ENCODE measurements around the gene NCKAP5.

Gene NCKAP5

GRCh38 chr2:133317178-133317577 lies 251.1 kb downstream of the NCKAP5 start:
- no peak for DNase-seq (ENCODE audit: low read depth)
- no peak for TF ChIP-seq CTCF (IDR thresholded peaks at IDR 0.05; ENCODE audit: control insufficient read depth, insufficient read depth, low read depth, low read length, missing control alignments)
- no peak overlapping the region for H3K4me3 ChIP-seq (ENCODE audit: control insufficient read depth, low read depth, low read length)

- H3K4me3 ChIP-seq (ENCODE audit: control insufficient read depth, low read depth, low read length): no peak overlapping the region
- no peak for TF ChIP-seq CTCF (IDR thresholded peaks at IDR 0.05; ENCODE audit: control insufficient read depth, insufficient read depth, low read depth, low read length, missing control alignments)
- DNase-seq (ENCODE audit: low read depth): no peak
These were observed 251.7 kb downstream of the NCKAP5 start for GRCh38 chr2:133316557-133316956.

GRCh38 chr2:133315280-133315679 lies 253.0 kb downstream of the NCKAP5 start:
- H3K4me3 ChIP-seq (ENCODE audit: control insufficient read depth, low read depth, low read length): no peak overlapping the region
- TF ChIP-seq CTCF (IDR thresholded peaks at IDR 0.05; ENCODE audit: control insufficient read depth, insufficient read depth, low read depth, low read length, missing control alignments): no peak
- DNase-seq (ENCODE audit: low read depth): no peak

- no peak for DNase-seq (ENCODE audit: low read depth)
- TF ChIP-seq CTCF (IDR thresholded peaks at IDR 0.05; ENCODE audit: control insufficient read depth, insufficient read depth, low read depth, low read length, missing control alignments): no peak
- H3K4me3 ChIP-seq (ENCODE audit: control insufficient read depth, low read depth, low read length): no peak overlapping the region
These were observed 253.5 kb downstream of the NCKAP5 start for GRCh38 chr2:133314795-133315194.

GRCh38 chr2:133312038-133312729 lies 256.1 kb downstream of the NCKAP5 start:
- no peak for TF ChIP-seq CTCF (IDR thresholded peaks at IDR 0.05; ENCODE audit: control insufficient read depth, insufficient read depth, low read depth, low read length, missing control alignments)
- DNase-seq (ENCODE audit: low read depth): no peak
- no peak overlapping the region for H3K4me3 ChIP-seq (ENCODE audit: control insufficient read depth, low read depth, low read length)

GRCh38 chr2:133306236-133306635 lies 262.0 kb downstream of the NCKAP5 start:
- TF ChIP-seq CTCF (IDR thresholded peaks at IDR 0.05; ENCODE audit: control insufficient read depth, insufficient read depth, low read depth, low read length, missing control alignments): no peak
- no peak overlapping the region for H3K4me3 ChIP-seq (ENCODE audit: control insufficient read depth, low read depth, low read length)
- no peak for DNase-seq (ENCODE audit: low read depth)
